NB4 (cell line): ENCODE results near the gene RGS6.

Experiments used
- CTCF ChIP-seq: IDR thresholded peaks from one replicate; pipeline ENCODE4 v1.5.1; 2012; ENCODE audit warnings: low read depth, low read length
- MAX ChIP-seq: IDR thresholded peaks from 2 replicates; pipeline ENCODE4 v1.6.1; 2011; ENCODE audit warnings: low read depth, low read length
- POLR2A ChIP-seq: IDR thresholded peaks from 2 replicates; pipeline ENCODE4 v1.6.1; 2011; ENCODE audit warnings: mild to moderate bottlenecking; ENCODE audit not compliant: insufficient read length; ENCODE audit errors: extremely low read depth

GRCh38 chr14:72439707-72440106 lies 507.5 kb downstream of the RGS6 start:
- no peak for TF ChIP-seq CTCF
- no peak for TF ChIP-seq POLR2A
- peak; percentile 36; the same call in 1 of the 2 replicates for TF ChIP-seq MAX
